AG04449 (cell line): ENCODE results near the gene TPRA1.

Experiments used
- CTCF ChIA-PET: fragments of 350-600 bp; formaldehyde crosslinking; extraction: SDS; loops from one replicate; lab custom pipeline; 2021; ENCODE audit warnings: antibody characterized with exemption; lab: Yijun Ruan, JAX
- POLR2A ChIA-PET: fragments of 400-600, 350-600 bp; formaldehyde crosslinking; extraction: SDS; loops from one replicate; lab custom pipeline; 2020; ENCODE audit warnings: antibody characterized with exemption, inconsistent platforms; lab: Yijun Ruan, JAX
- DNase-seq: peaks from one replicate; pipeline ENCODE4 v3.0.0-alpha.2; 2010; ENCODE audit warnings: low read depth, low spot score
- H3K4me3 ChIP-seq: 2 replicates; pipeline ENCODE4 v1.5.1; 2011; ENCODE audit warnings: low read depth, mild to moderate bottlenecking, control low read depth, low read length
- CTCF ChIP-seq: IDR thresholded peaks from one replicate; pipeline ENCODE4 v1.5.1; 2011; ENCODE audit warnings: mild to moderate bottlenecking, moderate library complexity, low read length, control low read depth, inconsistent platforms; ENCODE audit not compliant: insufficient read depth; ENCODE audit errors: missing control alignments

The TPRA1 gene

GRCh38 chr3:127587876-127588275 is 2.7 kb downstream of the TPRA1 start:
- H3K4me3 ChIP-seq: no peak overlapping the region
- no peak for TF ChIP-seq CTCF
- ChIA-PET CTCF (interaction anchor here (8.8 kb wide), 1 partner anchor 13 kb away, joined by 80 read pairs; no protein-coding TSS in a partner anchor), POLR2A (interaction anchor here (0.7 to 0.8 kb wide), 2 partner anchors 8 to 97 kb away, joined by 3 read pairs; no protein-coding TSS in a partner anchor)
- DNase-seq: no peak

GRCh38 chr3:127585813-127586413 is 4.6 kb downstream of the TPRA1 start:
- no peak overlapping the region for H3K4me3 ChIP-seq
- no peak for DNase-seq
- ChIA-PET CTCF (interaction anchor here (1.2 to 8.8 kb wide), 5 partner anchors 11 to 130 kb away, joined by 3 to 80 read pairs (median 4); no protein-coding TSS in a partner anchor), POLR2A (interaction anchor here (1.2 kb wide), 1 partner anchor 14 kb away, joined by 3 read pairs; no protein-coding TSS in a partner anchor)
- no peak for TF ChIP-seq CTCF

DNA sequence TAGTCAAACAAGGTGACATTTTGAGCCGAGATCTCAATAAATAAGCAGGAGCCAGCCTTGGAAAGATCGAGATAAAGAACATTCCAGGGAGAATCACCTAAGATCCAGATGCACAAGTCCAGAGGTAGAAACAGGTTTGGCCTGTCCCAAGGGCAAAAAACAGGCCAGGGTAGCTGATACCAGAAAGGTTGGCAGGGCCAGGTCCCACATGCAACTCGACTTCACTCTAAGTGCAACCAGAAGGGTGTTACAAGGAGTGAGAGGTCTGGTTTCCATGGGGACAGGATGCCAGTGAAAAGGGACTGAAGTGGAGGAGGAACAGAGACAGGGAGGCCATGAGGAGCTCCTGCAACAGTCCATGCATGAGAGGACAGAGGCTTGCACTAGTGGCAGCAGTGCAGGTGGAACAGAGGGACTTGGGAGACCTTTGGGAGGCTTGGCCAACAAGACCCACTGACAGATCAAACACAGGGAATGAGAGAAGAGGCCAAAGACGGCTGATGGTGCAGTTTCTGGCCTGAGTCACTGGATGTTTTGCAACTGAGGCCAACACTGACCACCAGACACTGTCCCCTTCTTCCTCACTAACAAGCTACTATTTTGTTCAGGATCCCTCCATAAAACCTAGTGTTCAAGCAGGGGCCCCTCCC is 5.2 kb downstream of the TPRA1 start:
- CTCF ChIA-PET: interaction anchor here (0.6 to 8.8 kb wide), 7 partner anchors 11 to 129 kb away, joined by 3 to 80 read pairs (median 3); no protein-coding TSS in a partner anchor
- no peak for TF ChIP-seq CTCF
- POLR2A ChIA-PET: no interaction called here
- no peak overlapping the region for H3K4me3 ChIP-seq
- no peak for DNase-seq

DNA sequence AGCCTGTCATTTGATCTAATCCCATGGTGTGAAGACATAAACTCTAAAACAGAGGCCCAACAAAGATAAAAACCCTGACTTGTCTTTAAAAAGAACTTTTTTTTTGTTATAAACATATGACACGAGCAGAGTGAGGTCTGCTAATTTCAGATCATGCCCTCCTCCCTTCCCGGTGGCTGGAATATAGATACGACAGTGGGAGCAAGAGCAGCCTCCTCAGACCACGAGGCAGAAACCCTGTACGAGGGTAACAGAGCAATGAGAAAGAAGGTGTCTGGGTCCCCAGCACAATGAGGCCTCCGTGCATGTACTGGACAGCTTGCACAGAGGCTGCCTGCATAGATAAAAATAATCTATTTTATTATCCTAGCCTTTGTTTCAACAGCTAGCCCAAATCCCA is 5.8 kb downstream of the TPRA1 start:
- no peak for DNase-seq
- POLR2A ChIA-PET: interaction anchor here (0.7 kb wide), 1 partner anchor 35 kb away, joined by 3 read pairs; no protein-coding TSS in a partner anchor
- no peak overlapping the region for H3K4me3 ChIP-seq
- no peak for TF ChIP-seq CTCF
- CTCF ChIA-PET: interaction anchor here (0.6 to 8.8 kb wide), 7 partner anchors 10 to 129 kb away, joined by 3 to 80 read pairs (median 3); no protein-coding TSS in a partner anchor

DNA sequence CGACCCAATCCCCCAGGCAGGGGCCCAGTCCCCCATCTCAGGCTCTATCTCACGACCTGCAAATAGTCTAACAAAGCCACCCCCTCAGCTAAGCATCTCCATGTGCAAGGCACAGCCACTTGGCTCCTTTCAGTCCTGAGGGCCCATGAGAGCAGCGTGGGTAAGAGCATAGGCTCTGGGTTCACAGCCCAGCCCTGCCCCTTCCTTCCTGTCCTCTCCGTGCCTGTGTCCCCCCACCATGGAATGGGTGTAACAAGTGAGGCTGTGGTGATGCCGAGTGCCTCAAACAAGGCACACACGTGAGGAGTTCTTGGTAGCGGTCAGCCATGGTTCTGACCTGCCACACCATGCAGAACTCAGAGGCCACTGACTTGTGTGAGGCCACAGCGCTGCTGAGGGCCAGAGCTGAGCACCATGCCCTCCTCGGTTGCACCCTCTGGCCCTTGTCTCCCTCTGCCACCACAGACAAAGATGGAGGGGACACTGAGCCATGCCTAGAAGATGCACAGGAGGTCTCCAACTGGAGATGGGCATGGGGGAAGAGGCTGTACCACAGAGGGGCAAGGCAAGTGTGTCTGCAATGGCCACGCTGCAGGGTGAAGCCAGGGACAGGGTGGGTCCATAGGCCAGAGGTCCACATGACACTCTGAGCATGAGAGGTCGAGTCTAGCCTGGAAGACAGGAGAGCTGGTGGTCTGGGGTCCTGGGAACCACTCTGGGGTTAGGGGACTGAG is 10.0 kb downstream of the TPRA1 start:
- H3K4me3 ChIP-seq: no peak overlapping the region
- DNase-seq: no peak
- TF ChIP-seq CTCF: no peak
- POLR2A ChIA-PET: no interaction called here
- CTCF ChIA-PET: interaction anchor here (1.2 kb wide), 1 partner anchor 9 kb away, joined by 3 read pairs; no protein-coding TSS in a partner anchor

DNA sequence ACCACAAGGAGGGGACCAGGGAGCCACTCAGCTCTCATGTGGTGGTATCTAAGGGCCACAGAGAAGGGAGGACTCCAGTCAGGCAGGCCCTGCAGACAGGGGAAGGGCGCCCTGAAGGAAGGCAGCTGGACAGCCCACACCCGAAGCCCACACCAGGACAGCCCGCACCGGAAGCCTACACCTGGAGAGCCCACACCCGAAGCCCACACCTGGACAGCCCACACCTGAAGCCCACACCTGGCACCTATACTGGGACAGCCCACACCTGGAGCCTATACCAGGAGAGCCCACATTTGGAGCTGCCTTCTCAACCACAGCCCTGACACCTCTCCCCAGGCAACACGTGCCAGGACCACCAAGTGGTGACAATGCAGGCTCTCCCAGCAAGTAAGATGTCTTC is 11.7 kb downstream of the TPRA1 start:
- TF ChIP-seq CTCF: no peak
- no peak overlapping the region for H3K4me3 ChIP-seq
- CTCF ChIA-PET: interaction anchor here (0.7 to 1.6 kb wide), 2 partner anchors 14 to 73 kb away, joined by 3 to 4 read pairs; no protein-coding TSS in a partner anchor
- POLR2A ChIA-PET: interaction anchor here (0.6 kb wide), 1 partner anchor 769 kb away, joined by 3 read pairs; no protein-coding TSS in a partner anchor
- DNase-seq: no peak
